Mesendoderm (in vitro differentiated cells): ENCODE data around the gene ZNF205.

ENCODE experiments used
- DNase-seq: peaks from one replicate; pipeline ENCODE4 v3.0.0; 2013
- H2AK5ac ChIP-seq: 2 replicates; pipeline ENCODE4 v1.6.1; 2013; ENCODE audit warnings: low read length, inconsistent platforms
- H2BK120ac ChIP-seq: 2 replicates; pipeline ENCODE4 v1.6.1; 2013; ENCODE audit warnings: low read depth, mild to moderate bottlenecking, low read length, moderate library complexity, mixed read lengths
- H2BK15ac ChIP-seq: replicated peaks from 2 replicates; pipeline ENCODE4 v1.6.1; 2013; ENCODE audit warnings: low read depth, mild to moderate bottlenecking, moderate library complexity
- H2BK5ac ChIP-seq: 2 replicates; pipeline ENCODE4 v1.6.1; 2013; ENCODE audit warnings: low read length, inconsistent platforms
- H3K18ac ChIP-seq: 2 replicates; pipeline ENCODE4 v1.6.1; 2013; ENCODE audit warnings: mild to moderate bottlenecking, low read length, mixed read lengths
- H3K23ac ChIP-seq: one replicate; pipeline ENCODE4 v1.6.1; 2013; ENCODE audit warnings: low read length
- H3K27ac ChIP-seq: 2 replicates; pipeline ENCODE4 v1.5.1; 2013; ENCODE audit warnings: low read depth, mild to moderate bottlenecking, inconsistent platforms, low read length, moderate library complexity
- H3K27me3 ChIP-seq: 2 replicates; pipeline ENCODE4 v1.6.1; 2013; ENCODE audit warnings: low read length, control low read depth, mild to moderate bottlenecking, inconsistent platforms; ENCODE audit not compliant: insufficient read depth, poor library complexity
- H3K36me3 ChIP-seq: 2 replicates; pipeline ENCODE4 v1.6.1; 2013; ENCODE audit warnings: low read length, inconsistent platforms; ENCODE audit not compliant: control insufficient read depth, insufficient read depth
- H3K4ac ChIP-seq: one replicate; pipeline ENCODE4 v1.6.1; 2013; ENCODE audit warnings: low read depth, mild to moderate bottlenecking, low read length, moderate library complexity
- H3K4me1 ChIP-seq: 2 replicates; pipeline ENCODE4 v1.6.1; 2013; ENCODE audit warnings: low read depth, low read length, inconsistent platforms; ENCODE audit not compliant: control insufficient read depth
- H3K4me2 ChIP-seq: 2 replicates; pipeline ENCODE4 v1.6.1; 2013; ENCODE audit warnings: low read length
- H3K4me3 ChIP-seq: 2 replicates; pipeline ENCODE4 v1.5.1; 2013; ENCODE audit warnings: mild to moderate bottlenecking, low read length
- H3K56ac ChIP-seq: one replicate; pipeline ENCODE4 v1.6.1; 2013; ENCODE audit warnings: low read length
- H3K79me1 ChIP-seq: 2 replicates; pipeline ENCODE4 v1.6.1; 2013; ENCODE audit warnings: low read length, inconsistent platforms
- H3K79me2 ChIP-seq: 2 replicates; pipeline ENCODE4 v1.6.1; 2013; ENCODE audit warnings: mild to moderate bottlenecking, low read length; ENCODE audit not compliant: control insufficient read depth, insufficient read depth
- H3K9ac ChIP-seq: 2 replicates; pipeline ENCODE4 v1.6.1; 2013; ENCODE audit warnings: low read length, inconsistent platforms
- H4K5ac ChIP-seq: one replicate; pipeline ENCODE4 v1.6.1; 2013; ENCODE audit warnings: low read length
- H4K8ac ChIP-seq: one replicate; pipeline ENCODE4 v1.6.1; 2013; ENCODE audit warnings: low read depth, mild to moderate bottlenecking, control low read depth, low read length, moderate library complexity
- WGBS: extraction: QIAGEN DNeasy Blood & Tissue Kit; methylation state at CpG from one replicate; pipeline ENCODE4 v1.1.7; 2013; ENCODE audit warnings: low lambda C conversion rate, missing lambda C conversion rate; ENCODE audit not compliant: insufficient coverage; ENCODE audit errors: extremely low coverage; 5-methylcytosine and 5-hydroxymethylcytosine counted together

ZNF205 gene

DNA sequence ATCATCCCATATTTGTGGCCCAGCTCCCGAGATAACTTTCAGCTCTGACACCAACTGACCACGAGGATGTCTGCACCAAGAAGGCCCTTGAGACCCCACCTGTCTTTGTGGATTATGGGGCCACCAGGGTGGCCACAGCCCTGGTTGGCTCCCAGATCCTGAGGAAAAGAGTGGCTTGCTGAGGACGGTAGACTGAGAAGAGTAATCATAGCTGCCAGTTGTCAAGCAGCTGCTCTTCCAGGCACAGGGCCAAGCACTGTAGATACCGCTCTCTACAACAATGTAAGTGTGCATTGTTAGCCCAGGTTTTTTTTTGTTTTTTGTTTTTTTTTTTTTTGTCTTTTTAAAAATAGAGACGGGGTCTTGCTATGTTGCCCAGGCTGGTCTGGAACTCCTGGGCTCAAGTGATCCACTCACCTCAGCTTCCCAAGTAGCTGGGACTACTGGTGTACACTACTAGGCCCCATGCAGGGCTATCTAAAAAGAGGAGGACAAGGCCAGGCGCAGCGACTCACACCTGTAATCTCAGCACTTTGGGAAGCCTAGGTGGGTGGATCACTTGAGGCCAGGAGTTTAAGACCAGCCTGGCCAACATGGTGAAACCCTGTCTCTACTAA lies 9.6 kb downstream of the ZNF205 start:
- Histone ChIP-seq H3K4ac (no peak overlapping the region), H3K23ac (no peak overlapping the region), H3K79me1 (no peaks in the 10 kb centered on the region), H3K79me2 (no peaks in the 10 kb centered on the region), H2BK5ac (no peak overlapping the region), H3K4me2 (no peak overlapping the region), H3K27ac (no peak overlapping the region), H3K18ac (no peak overlapping the region), H3K27me3 (no peaks in the 10 kb centered on the region), H3K4me1 (no peaks in the 10 kb centered on the region), H2BK15ac (no peak overlapping the region), H4K5ac (no peak overlapping the region), H4K8ac (no peak overlapping the region), H3K56ac (no peak overlapping the region), H3K36me3 (peaks cover 3% of the 10 kb centered on the region), H2BK120ac (no peak overlapping the region), H2AK5ac (no peak overlapping the region), H3K4me3 (no peak overlapping the region), H3K9ac (no peak overlapping the region)
- no peak for DNase-seq
- WGBS: no CpG with 5 or more reads among the region's 7 CpGs

DNA sequence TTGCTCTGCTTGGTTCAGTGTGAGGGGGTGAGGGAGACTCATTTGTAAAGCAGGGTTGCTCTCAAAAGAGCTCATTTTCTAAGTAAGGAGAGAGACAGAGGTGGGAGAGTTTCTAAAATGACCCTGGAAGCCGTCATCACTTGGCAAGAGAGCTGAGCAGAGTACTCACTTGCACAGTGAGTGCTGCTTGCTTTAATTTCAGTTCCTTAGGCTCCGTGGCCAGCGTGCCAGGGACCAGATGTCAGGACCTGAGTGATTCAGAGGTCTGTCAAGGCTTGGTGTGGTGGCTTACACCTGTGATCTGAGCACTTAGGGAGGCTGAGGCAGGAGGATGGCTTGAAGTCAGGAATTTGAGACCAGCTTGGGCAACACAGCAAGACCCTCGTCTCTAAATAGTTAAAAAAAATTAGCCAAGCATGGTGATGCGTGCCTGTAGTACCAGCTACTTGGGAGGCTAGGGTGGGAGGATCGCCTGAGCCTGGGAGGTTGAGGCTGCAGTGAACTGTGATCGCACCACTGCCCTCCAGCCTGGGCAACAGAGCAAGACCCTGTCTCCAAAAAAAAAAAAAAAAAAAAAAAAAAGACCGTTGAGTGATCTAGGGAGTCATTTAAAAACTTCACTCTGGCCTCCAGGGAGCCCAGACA lies 10.7 kb downstream of the ZNF205 start:
- no peaks in the 10 kb centered on the region for H3K79me1 ChIP-seq
- H2AK5ac ChIP-seq: no peak overlapping the region
- no peak overlapping the region for H3K56ac ChIP-seq
- no peaks in the 10 kb centered on the region for H3K27me3 ChIP-seq
- H3K79me2 ChIP-seq: no peaks in the 10 kb centered on the region
- H2BK15ac ChIP-seq: no peak overlapping the region
- no peak overlapping the region for H4K8ac ChIP-seq
- H3K4me2 ChIP-seq: no peak overlapping the region
- no peak overlapping the region for H3K4ac ChIP-seq
- H3K18ac ChIP-seq: no peak overlapping the region
- DNase-seq: no peak
- no peak overlapping the region for H2BK120ac ChIP-seq
- H3K4me3 ChIP-seq: no peak overlapping the region
- WGBS: no CpG with 5 or more reads among the region's 8 CpGs
- peaks cover 5% of the 10 kb centered on the region for H3K36me3 ChIP-seq
- no peak overlapping the region for H3K23ac ChIP-seq
- H3K9ac ChIP-seq: no peak overlapping the region
- H2BK5ac ChIP-seq: no peak overlapping the region
- no peak overlapping the region for H3K27ac ChIP-seq
- no peak overlapping the region for H4K5ac ChIP-seq
- H3K4me1 ChIP-seq: no peaks in the 10 kb centered on the region

DNA sequence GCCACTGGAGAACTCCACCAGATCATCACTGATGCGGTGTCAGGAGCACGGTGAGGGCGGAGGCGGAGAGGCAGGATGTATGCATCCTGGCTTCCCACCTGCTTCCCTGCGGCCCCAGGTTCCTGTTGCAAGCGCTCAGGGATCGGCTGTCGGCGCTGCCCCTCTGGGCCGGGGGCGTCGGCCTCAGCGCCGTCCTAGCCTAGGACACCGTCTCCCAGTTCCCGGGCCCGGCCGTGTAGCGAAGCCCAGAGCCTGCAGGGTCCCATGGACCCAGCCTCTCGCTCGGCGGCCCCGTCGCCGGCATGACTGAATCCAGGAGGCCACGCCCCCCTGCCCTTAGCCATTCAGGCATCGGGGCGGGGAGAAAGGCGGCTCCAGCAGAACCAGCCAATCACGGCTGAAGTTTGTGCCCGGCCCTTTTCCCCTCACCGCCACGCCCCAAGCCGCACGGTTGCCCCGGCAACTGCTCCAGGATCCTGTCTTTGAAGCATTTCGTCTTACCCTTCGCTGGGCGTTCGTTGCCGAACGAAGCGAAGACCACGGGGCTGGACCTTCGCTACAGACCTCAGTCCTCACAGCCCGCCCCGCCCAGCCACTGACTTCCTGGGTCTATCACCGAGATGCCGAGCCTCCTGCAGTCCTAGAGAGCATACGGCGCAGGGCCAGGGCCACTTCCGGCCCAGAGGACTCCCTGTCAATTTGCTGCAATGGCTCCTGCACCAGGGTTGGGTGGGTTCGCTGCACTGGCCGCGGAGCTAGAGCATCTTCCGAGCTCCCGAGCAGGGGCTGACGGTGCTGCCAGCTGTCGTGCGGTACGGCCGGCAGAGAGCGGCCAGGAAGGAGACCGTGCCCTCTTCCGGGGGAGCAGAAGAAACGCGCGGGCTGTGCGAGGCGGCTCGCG lies 11.8 kb downstream of the ZNF205 start:
- Histone ChIP-seq H3K4ac (no peak overlapping the region), H4K5ac (no peak overlapping the region), H2BK120ac (no peak overlapping the region), H4K8ac (no peak overlapping the region), H2BK15ac (no peak overlapping the region), H2AK5ac (no peak overlapping the region), H3K27ac (no peak overlapping the region), H3K4me1 (no peaks in the 10 kb centered on the region), H3K56ac (peak overlapping the region; percentile 89), H3K79me1 (no peaks in the 10 kb centered on the region), H2BK5ac (no peak overlapping the region), H3K9ac (peak overlapping the region; percentile 82), H3K4me3 (peak overlapping the region; percentile 68), H3K36me3 (peaks cover 5% of the 10 kb centered on the region), H3K4me2 (peak overlapping the region; percentile 100), H3K23ac (peak overlapping the region; percentile 80), H3K27me3 (no peaks in the 10 kb centered on the region), H3K18ac (no peak overlapping the region), H3K79me2 (no peaks in the 10 kb centered on the region)
- WGBS: no CpG with 5 or more reads among the region's 72 CpGs
- peak; percentile 98 for DNase-seq

DNA sequence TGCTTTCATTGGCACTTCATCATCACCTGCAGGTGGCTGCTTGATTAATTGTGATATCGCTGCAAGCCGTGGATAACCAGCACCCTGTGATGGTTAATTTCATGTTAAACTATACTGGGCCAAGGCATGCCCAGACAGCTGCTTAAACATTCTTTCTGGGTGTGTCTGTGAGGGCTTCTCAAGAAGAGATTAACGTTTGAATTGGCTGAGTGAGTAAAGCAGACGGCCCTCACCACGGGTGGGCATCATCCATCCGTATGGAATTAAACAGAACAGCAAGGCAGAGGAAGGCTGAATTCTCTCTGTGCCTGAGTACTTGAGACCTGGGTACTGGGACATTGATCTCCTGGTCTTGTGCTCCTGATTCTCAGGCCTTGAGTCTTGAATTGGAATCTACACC lies 15.4 kb downstream of the ZNF205 start:
- H3K4me1 ChIP-seq: no peaks in the 10 kb centered on the region
- H3K23ac ChIP-seq: no peak overlapping the region
- H3K9ac ChIP-seq: no peak overlapping the region
- no peak overlapping the region for H3K4me3 ChIP-seq
- H3K79me2 ChIP-seq: no peaks in the 10 kb centered on the region
- no peak overlapping the region for H3K4me2 ChIP-seq
- peaks cover 2% of the 10 kb centered on the region for H3K36me3 ChIP-seq
- H4K8ac ChIP-seq: no peak overlapping the region
- H3K27me3 ChIP-seq: no peaks in the 10 kb centered on the region
- no peak overlapping the region for H2BK15ac ChIP-seq
- no peak overlapping the region for H3K4ac ChIP-seq
- H3K79me1 ChIP-seq: no peaks in the 10 kb centered on the region
- H2AK5ac ChIP-seq: no peak overlapping the region
- H2BK5ac ChIP-seq: no peak overlapping the region
- H3K27ac ChIP-seq: no peak overlapping the region
- no peak overlapping the region for H3K56ac ChIP-seq
- no peak overlapping the region for H2BK120ac ChIP-seq
- no peak for DNase-seq
- WGBS: no CpG with 5 or more reads among the region's 6 CpGs
- no peak overlapping the region for H4K5ac ChIP-seq
- no peak overlapping the region for H3K18ac ChIP-seq

DNA sequence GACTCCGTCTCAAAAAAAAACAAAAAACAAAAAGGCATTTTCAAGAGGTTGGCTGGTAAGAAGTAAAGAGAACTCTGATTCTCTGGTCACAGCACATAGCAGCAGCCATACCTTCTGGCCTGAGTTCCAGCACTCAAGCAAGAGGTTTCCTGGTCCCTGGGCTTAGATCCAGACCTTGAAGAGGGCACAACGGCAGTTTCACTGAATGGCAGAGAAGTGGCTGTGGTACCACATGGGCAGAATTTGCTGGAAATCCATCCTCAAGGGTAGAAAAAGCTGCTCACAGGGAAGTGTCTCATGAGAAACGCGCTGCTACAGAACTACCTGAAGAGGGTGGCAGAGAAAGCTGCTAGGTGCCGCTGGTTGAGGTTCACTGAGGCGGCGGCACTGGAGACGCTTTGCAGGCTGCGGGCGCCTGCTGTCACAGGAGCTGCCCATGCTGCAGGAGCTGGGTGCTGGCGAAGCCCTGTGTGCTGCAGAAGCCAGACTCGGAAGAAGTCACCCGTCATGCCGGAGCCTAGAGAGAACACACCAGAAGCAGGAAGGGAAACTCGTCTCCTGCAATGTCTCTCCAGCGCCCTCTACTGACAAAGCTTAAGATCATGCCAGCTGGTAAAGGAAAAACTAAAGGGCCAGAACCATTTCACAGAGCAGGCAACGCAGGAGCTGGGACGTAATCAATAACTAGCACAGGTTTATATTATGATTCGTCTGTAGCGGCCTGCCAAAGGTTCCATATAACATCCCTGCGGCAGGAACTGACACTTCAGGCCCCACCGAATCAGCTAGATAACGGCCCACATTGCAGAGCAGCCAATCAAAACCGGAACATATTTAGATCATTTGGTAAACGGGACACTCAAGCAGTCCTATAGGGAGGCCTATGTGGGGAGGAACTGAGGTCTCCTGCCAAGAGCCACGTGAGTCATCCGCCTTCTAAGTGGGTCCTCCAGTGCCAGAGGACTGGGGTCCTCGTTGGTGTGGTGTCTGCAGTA lies 17.0 kb downstream of the ZNF205 start:
- peaks cover 2% of the 10 kb centered on the region for H3K36me3 ChIP-seq
- DNase-seq: peak; percentile 91
- H3K27ac ChIP-seq: no peak overlapping the region

More for the DNA sequence above, 17.0 kb downstream of the ZNF205 start:
- Histone ChIP-seq H3K23ac (no peak overlapping the region), H2AK5ac (no peak overlapping the region), H2BK5ac (no peak overlapping the region), H3K56ac (peak overlapping the region; percentile 11), H3K4ac (no peak overlapping the region), H3K4me2 (no peak overlapping the region), H3K18ac (no peak overlapping the region), H3K79me2 (peaks cover 11% of the 10 kb centered on the region), H4K8ac (no peak overlapping the region), H3K27me3 (no peaks in the 10 kb centered on the region), H3K4me1 (peaks cover 2% of the 10 kb centered on the region), H2BK120ac (no peak overlapping the region), H4K5ac (no peak overlapping the region), H3K9ac (peak overlapping the region; percentile 30), H2BK15ac (no peak overlapping the region), H3K79me1 (peaks cover 4% of the 10 kb centered on the region), H3K4me3 (no peak overlapping the region)
- no CpG with 5 or more reads among the region's 28 CpGs for WGBS
